Mesenchymal stem cell (in vitro differentiated cells and primary cell): Measurements from ENCODE around the gene C11orf68.
"Not testable (repeated sequence)": the region's sequence is repeated elsewhere in the genome, so short reads cannot be mapped to it uniquely, and the experiment has no call there.

ENCODE experiments used
- DNase-seq: peaks from one replicate; pipeline ENCODE4 v3.0.0-alpha.2; 2013
- H2AFZ ChIP-seq: one replicate; pipeline ENCODE4 v1.6.1; 2013; ENCODE audit warnings: low read depth, mild to moderate bottlenecking, control low read depth, inconsistent platforms, low read length, moderate library complexity
- H2AK5ac ChIP-seq: 2 replicates; pipeline ENCODE4 v1.6.1; 2013; ENCODE audit warnings: low read length, moderate library complexity, mild to moderate bottlenecking, inconsistent platforms; ENCODE audit not compliant: severe bottlenecking
- H2BK120ac ChIP-seq: one replicate; pipeline ENCODE4 v1.6.1; 2013; ENCODE audit warnings: low read depth, mild to moderate bottlenecking, inconsistent platforms, low read length, moderate library complexity
- H2BK12ac ChIP-seq, 2 experiments: one replicate each; pipeline ENCODE4 v1.6.1; 2013; ENCODE audit warnings: inconsistent platforms in 2 of 2, low read length in 2 of 2, mild to moderate bottlenecking in 2 of 2, moderate library complexity in 2 of 2, control low read depth in 1 of 2
- H2BK15ac ChIP-seq: one replicate; pipeline ENCODE4 v1.6.1; 2013; ENCODE audit warnings: mild to moderate bottlenecking, low read depth, inconsistent platforms; ENCODE audit not compliant: poor library complexity, severe bottlenecking
- H2BK5ac ChIP-seq: 2 replicates; pipeline ENCODE4 v1.6.1; 2013; ENCODE audit warnings: low read depth, mild to moderate bottlenecking, low read length, control low read depth, inconsistent platforms; ENCODE audit not compliant: poor library complexity, severe bottlenecking
- H3K14ac ChIP-seq, 2 experiments: one replicate each; pipeline ENCODE4 v1.6.1; 2013; ENCODE audit warnings: inconsistent platforms in 2 of 2, low read length in 2 of 2, control low read depth in 1 of 2, mild to moderate bottlenecking in 1 of 2, moderate library complexity in 1 of 2
- H3K18ac ChIP-seq, 2 experiments: one replicate each; pipeline ENCODE4 v1.6.1; 2013; ENCODE audit warnings: inconsistent platforms in 2 of 2, low read length in 2 of 2, control low read depth in 1 of 2, low read depth in 1 of 2, mild to moderate bottlenecking in 1 of 2
- H3K23ac ChIP-seq, 2 experiments: one replicate each; pipeline ENCODE4 v1.6.1; 2013; ENCODE audit warnings: inconsistent platforms in 2 of 2, low read length in 2 of 2, mild to moderate bottlenecking in 2 of 2, moderate library complexity in 2 of 2, control low read depth in 1 of 2
- H3K27ac ChIP-seq: 2 replicates; pipeline ENCODE4 v1.5.1; 2013; ENCODE audit warnings: mild to moderate bottlenecking, moderate library complexity, low read length, control low read depth, inconsistent platforms; ENCODE audit not compliant: poor library complexity, severe bottlenecking
- H3K27me3 ChIP-seq, 2 experiments: 2 replicates each; pipeline versions ENCODE4 v1.6.1 to v1.7.0; 2013; ENCODE audit warnings: low read length in 2 of 2, mild to moderate bottlenecking in 2 of 2, moderate library complexity in 2 of 2, control low read depth in 1 of 2, inconsistent platforms in 1 of 2; ENCODE audit not compliant: control insufficient read depth in 1 of 2, insufficient read depth in 1 of 2
- H3K36me3 ChIP-seq, 2 experiments: 2 replicates each; pipeline versions ENCODE4 v1.6.1 to v1.7.0; 2013; ENCODE audit warnings: low read length in 2 of 2, control low read depth in 1 of 2, inconsistent platforms in 1 of 2, low read depth in 1 of 2, mild to moderate bottlenecking in 1 of 2; ENCODE audit not compliant: insufficient read depth in 2 of 2, control insufficient read depth in 1 of 2
- H3K4ac ChIP-seq, 2 experiments: one replicate each; pipeline ENCODE4 v1.6.1; 2013; ENCODE audit warnings: inconsistent platforms in 2 of 2, low read length in 2 of 2, mild to moderate bottlenecking in 2 of 2, moderate library complexity in 2 of 2, control low read depth in 1 of 2, low read depth in 1 of 2
- H3K4me1 ChIP-seq: 2 replicates; pipeline ENCODE4 v1.6.1; 2013; ENCODE audit warnings: low read depth, low read length, control low read depth; ENCODE audit not compliant: control insufficient read depth, insufficient read depth
- H3K4me2 ChIP-seq: 2 replicates; pipeline ENCODE4 v1.6.1; 2013; ENCODE audit warnings: low read length, mild to moderate bottlenecking, inconsistent platforms; ENCODE audit not compliant: poor library complexity, severe bottlenecking
- H3K4me3 ChIP-seq, 2 experiments: 2 replicates each; pipeline versions ENCODE4 v1.5.1 to v1.7.0; 2013; ENCODE audit warnings: low read length in 2 of 2, mild to moderate bottlenecking in 2 of 2, control low read depth in 1 of 2, low read depth in 1 of 2; ENCODE audit not compliant: insufficient read depth in 1 of 2
- H3K79me1 ChIP-seq: replicated peaks from 2 replicates; pipeline ENCODE4 v1.6.1; 2013; ENCODE audit warnings: mild to moderate bottlenecking, control low read depth, low read length, inconsistent platforms; ENCODE audit not compliant: poor library complexity, severe bottlenecking
- H3K9ac ChIP-seq: 2 replicates; pipeline ENCODE4 v1.7.0; 2013; ENCODE audit warnings: mild to moderate bottlenecking, low read length, moderate library complexity
- H3K9me3 ChIP-seq: 2 replicates; pipeline ENCODE4 v1.7.0; 2013; ENCODE audit warnings: mild to moderate bottlenecking, low read length; ENCODE audit not compliant: control insufficient read depth
- H4K8ac ChIP-seq: one replicate; pipeline ENCODE4 v1.6.1; 2013; ENCODE audit warnings: inconsistent platforms, mild to moderate bottlenecking, low read length, moderate library complexity
- H4K91ac ChIP-seq: one replicate; pipeline ENCODE4 v1.6.1; 2013; ENCODE audit warnings: mild to moderate bottlenecking, low read length, inconsistent platforms
- WGBS: methylation state at CpG from one replicate; pipeline ENCODE4 v1.1.7; 2013; ENCODE audit warnings: mixed read lengths; 5-methylcytosine and 5-hydroxymethylcytosine counted together

C11orf68 gene

GRCh38 chr11:65892661-65893317 lies 26.1 kb downstream of the C11orf68 start:
- Histone ChIP-seq H4K8ac (no peak overlapping the region), H3K4me1 (peaks cover 49% of the 10 kb centered on the region), H3K4ac (no peak overlapping the region), H4K91ac (peak overlapping the region; percentile 37), H2AK5ac (no peak overlapping the region), H3K14ac (no peak overlapping the region), H3K9me3 (no peaks in the 10 kb centered on the region), H3K4me2 (no peak overlapping the region), H3K79me1 (peaks cover 2% of the 10 kb centered on the region), H3K36me3 (peaks cover 50 to 52% of the 10 kb centered on the region in 2 experiments), H3K18ac (no peak overlapping the region), H2BK15ac (peak overlapping the region; percentile 30), H2AFZ (no peak overlapping the region), H2BK120ac (no peak overlapping the region), H2BK5ac (no peak overlapping the region), H2BK12ac (peak overlapping the region in 1 of 2 experiments; percentile 10), H3K4me3 (peak overlapping the region in 1 of 2 experiments; percentile 84), H3K27ac (no peak overlapping the region), H3K23ac (no peak overlapping the region), H3K9ac (peak overlapping the region; percentile 94), H3K27me3 (no peaks in the 10 kb centered on the region)
- DNase-seq = no peak
- 88% methylated on average over 10 of the region's 10 CpGs for WGBS

GRCh38 chr11:65892137-65892540 lies 26.7 kb downstream of the C11orf68 start:
- WGBS = 67% methylated on average over 5 of the region's 5 CpGs
- not testable (repeated sequence) for H3K18ac ChIP-seq, H4K91ac ChIP-seq, H3K27me3 ChIP-seq, H2BK5ac ChIP-seq, H2AK5ac ChIP-seq, H2BK15ac ChIP-seq, H2BK120ac ChIP-seq, H2BK12ac ChIP-seq, H2AFZ ChIP-seq, H3K14ac ChIP-seq, H4K8ac ChIP-seq, DNase-seq, H3K9me3 ChIP-seq, H3K4ac ChIP-seq, H3K23ac ChIP-seq, H3K79me1 ChIP-seq
- peak overlapping the region; percentile 63 to 84 for H3K4me3 ChIP-seq
- H3K4me2 ChIP-seq = peak overlapping the region; percentile 97
- peak overlapping the region; percentile 73 for H3K27ac ChIP-seq
- H3K4me1 ChIP-seq = peaks cover 49% of the 10 kb centered on the region
- H3K36me3 ChIP-seq = peaks cover 46% of the 10 kb centered on the region in 2 experiments
- H3K9ac ChIP-seq = peak overlapping the region; percentile 94

- H4K8ac ChIP-seq = peak overlapping the region; percentile 29
- peak overlapping the region; percentile 63 to 84 for H3K4me3 ChIP-seq
- peaks cover 47% of the 10 kb centered on the region for H3K4me1 ChIP-seq
- H2AFZ ChIP-seq = no peak overlapping the region
- H3K23ac ChIP-seq = peak overlapping the region in 1 of 2 experiments; percentile 84
- H3K9ac ChIP-seq = peak overlapping the region; percentile 94
- no peaks in the 10 kb centered on the region for H3K9me3 ChIP-seq
- H3K4ac ChIP-seq = peak overlapping the region; percentile 82 to 97
- no peaks in the 10 kb centered on the region for H3K27me3 ChIP-seq
- peak overlapping the region; percentile 9 for H2AK5ac ChIP-seq
- peak overlapping the region; percentile 93 for H4K91ac ChIP-seq
- peak overlapping the region; percentile 94 to 96 for H3K18ac ChIP-seq
- H3K27ac ChIP-seq = peak overlapping the region; percentile 73
- peak overlapping the region; percentile 97 for H3K4me2 ChIP-seq
- DNase-seq = no peak
- peak overlapping the region; percentile 80 for H2BK15ac ChIP-seq
- peaks cover 5% of the 10 kb centered on the region for H3K79me1 ChIP-seq
- H2BK120ac ChIP-seq = peak overlapping the region; percentile 91
- H3K36me3 ChIP-seq = peaks cover 46% of the 10 kb centered on the region in 2 experiments
- H2BK12ac ChIP-seq = peak overlapping the region in 1 of 2 experiments; percentile 74
- H3K14ac ChIP-seq = peak overlapping the region; percentile 5 to 68
- WGBS = 2% methylated on average over 49 of the region's 57 CpGs
- H2BK5ac ChIP-seq = no peak overlapping the region
Measured at GRCh38 chr11:65891219-65892136, 27.4 kb downstream of the C11orf68 start.
